ENCODE results near the gene DGKI. TPM values are rescaled to one million over a fixed set of nuclear protein-coding genes. Genes with fewer than 3 reads are reported as not detected.

DGKI gene
- total RNA-seq, 3 donors from 2014 or later, result 0.36 to 1.4 (median 0.46) TPM

DNA sequence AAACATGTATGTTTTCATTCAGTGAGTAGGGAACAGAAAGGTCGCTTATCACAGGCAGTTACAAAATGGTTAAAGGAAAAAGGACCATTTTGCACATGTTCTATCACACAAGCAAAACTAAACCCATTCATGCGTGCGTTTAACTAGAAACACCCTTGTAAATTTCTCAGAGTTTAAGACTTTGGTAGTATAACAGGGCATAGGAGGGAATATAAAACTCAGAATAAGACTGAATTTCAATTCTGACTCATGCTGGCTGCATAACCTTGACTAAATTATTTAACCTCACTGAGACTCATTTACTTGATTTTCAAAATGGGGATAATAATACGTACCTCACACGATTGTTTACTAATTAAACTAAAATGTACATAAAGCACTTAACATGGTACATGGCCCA, 259.4 kb downstream of the DGKI start:
- Histone ChIP-seq H3K36me3 (ENCODE audit: low read depth) (no peaks in the 10 kb centered on the region), H3K9me3 (no peaks in the 10 kb centered on the region), H3K4me1 (ENCODE audit: low read depth) (peaks cover 5% of the 10 kb centered on the region), H3K4me3 (no peak overlapping the region)
- DNase-seq, result no peak
- no peak for ATAC-seq
- intact Hi-C loops (cut with DNase I, micrococcal nuclease), result no loop called here
- TF ChIP-seq, protein P1, sequence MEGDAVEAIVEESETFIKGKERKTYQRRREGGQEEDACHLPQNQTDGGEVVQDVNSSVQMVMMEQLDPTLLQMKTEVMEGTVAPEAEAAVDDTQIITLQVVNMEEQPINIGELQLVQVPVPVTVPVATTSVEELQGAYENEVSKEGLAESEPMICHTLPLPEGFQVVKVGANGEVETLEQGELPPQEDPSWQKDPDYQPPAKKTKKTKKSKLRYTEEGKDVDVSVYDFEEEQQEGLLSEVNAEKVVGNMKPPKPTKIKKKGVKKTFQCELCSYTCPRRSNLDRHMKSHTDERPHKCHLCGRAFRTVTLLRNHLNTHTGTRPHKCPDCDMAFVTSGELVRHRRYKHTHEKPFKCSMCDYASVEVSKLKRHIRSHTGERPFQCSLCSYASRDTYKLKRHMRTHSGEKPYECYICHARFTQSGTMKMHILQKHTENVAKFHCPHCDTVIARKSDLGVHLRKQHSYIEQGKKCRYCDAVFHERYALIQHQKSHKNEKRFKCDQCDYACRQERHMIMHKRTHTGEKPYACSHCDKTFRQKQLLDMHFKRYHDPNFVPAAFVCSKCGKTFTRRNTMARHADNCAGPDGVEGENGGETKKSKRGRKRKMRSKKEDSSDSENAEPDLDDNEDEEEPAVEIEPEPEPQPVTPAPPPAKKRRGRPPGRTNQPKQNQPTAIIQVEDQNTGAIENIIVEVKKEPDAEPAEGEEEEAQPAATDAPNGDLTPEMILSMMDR (IDR thresholded peaks at IDR 0.05), result no peak

DNA sequence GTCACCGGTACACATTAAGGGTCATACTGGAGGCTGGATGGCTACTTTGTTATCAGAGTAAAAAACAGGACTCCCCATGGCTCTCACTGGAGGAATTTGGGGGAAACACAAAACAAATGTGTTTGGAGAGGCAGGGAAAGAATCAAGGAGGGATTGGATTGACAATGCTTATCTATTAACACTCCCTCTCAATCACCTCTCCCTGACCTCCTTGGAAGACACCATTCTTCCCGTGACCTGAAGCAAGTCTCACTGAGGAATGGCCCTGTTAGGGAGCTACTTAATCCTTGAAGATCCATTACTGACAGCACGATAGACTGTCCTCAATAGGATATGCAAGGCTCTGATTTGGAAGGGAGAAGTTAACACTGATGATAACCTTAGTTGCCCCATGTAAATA, 261.2 kb downstream of the DGKI start:
- DNase-seq, result no peak
- intact Hi-C loops (cut with DNase I, micrococcal nuclease), result no loop called here
- TF ChIP-seq, protein P1 (IDR thresholded peaks at IDR 0.05), result no peak
- no peak overlapping the region for H3K4me3 ChIP-seq
- no peak for ATAC-seq
- H3K4me1 ChIP-seq (ENCODE audit: low read depth), result no peaks in the 10 kb centered on the region
- no peaks in the 10 kb centered on the region for H3K9me3 ChIP-seq
- H3K36me3 ChIP-seq (ENCODE audit: low read depth), result no peaks in the 10 kb centered on the region

DNA sequence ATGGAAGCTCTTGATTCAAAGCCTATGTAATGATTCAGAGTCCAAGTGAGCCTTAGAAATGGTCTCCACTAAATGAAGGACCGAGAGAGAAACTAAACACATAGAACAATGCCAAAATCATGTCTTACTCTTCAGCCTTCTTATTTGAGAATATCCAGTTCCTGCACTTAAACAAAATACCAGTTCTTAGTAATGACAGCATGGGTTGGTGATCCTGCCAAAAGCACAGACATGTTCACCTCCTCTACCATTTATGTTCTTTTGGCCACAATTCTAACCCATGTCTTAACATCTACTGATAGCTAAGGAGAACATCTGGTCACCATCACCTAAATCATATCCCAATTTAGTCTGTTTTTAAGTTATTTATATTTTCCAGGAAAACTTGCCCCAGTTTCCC, 263.6 kb downstream of the DGKI start:
- no peak overlapping the region for H3K4me3 ChIP-seq
- no peaks in the 10 kb centered on the region for H3K4me1 ChIP-seq (ENCODE audit: low read depth)
- ATAC-seq (no peak), DNase-seq (no peak)
- no peaks in the 10 kb centered on the region for H3K9me3 ChIP-seq
- TF ChIP-seq, protein P1 (IDR thresholded peaks at IDR 0.05), result no peak
- H3K36me3 ChIP-seq (ENCODE audit: low read depth), result no peaks in the 10 kb centered on the region
- intact Hi-C loops (cut with DNase I, micrococcal nuclease), result no loop called here

DNA sequence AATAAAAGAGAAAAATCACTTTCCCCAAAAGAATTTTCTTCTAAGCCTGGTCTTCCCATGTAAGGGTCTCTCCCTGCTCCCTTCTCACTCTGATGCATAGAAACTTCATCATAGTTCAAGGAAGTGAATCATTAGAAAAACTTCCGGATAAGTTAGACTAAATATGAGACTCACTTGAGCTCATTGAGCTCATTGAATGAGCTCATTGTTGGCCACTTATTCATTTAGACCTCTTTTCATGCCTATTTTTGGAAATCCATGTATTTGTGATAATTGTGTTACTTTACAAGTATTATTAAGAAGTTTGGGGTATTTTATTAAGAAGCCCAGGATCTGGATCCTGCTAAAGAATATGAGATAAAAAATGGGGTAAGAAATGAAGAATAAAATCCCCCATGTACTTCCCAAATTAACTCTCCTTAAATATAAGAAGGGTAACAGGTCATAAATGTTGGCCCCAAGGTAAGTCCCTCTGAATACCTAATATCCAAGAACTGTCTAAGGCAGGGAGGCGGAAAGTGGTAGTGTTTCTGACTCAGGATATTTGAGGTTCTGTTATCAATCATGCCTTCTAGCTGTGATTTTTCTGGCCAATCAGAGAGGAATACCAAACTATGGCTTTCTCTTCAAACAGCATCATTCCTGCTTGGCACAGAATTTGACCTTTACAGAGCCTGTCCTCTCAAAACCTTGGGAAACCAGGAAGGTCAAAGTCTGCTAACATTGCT, 266.7 kb downstream of the DGKI start:
- TF ChIP-seq, protein P1 (IDR thresholded peaks at IDR 0.05), result no peak
- no peaks in the 10 kb centered on the region for H3K36me3 ChIP-seq (ENCODE audit: low read depth)
- ATAC-seq, result no peak
- intact Hi-C loops (cut with DNase I, micrococcal nuclease), result no loop called here
- no peak overlapping the region for H3K4me3 ChIP-seq
- DNase-seq, result no peak
- H3K9me3 ChIP-seq, result no peaks in the 10 kb centered on the region
- no peaks in the 10 kb centered on the region for H3K4me1 ChIP-seq (ENCODE audit: low read depth)

DNA sequence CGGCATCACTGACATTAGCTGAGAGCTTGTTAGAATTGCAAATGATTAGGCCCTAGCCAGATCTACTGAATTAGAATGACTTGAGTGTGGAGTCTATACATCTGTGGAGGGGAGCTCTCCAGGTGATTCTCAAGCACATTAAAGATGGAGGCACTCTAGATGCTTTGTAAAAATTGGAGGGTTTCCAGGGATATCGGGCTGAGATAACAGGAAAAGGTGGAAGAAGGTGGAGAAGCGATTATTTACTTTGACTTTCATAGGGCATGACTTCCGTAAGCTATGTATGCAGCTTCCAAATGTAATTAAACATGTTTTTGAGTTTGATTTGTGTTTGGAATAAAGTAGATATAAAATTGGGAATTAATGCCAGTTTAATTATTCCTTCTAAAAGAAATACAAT, 268.2 kb downstream of the DGKI start:
- H3K36me3 ChIP-seq (ENCODE audit: low read depth), result no peaks in the 10 kb centered on the region
- H3K9me3 ChIP-seq, result no peaks in the 10 kb centered on the region
- DNase-seq (no peak), ATAC-seq (no peak)
- H3K4me1 ChIP-seq (ENCODE audit: low read depth), result no peaks in the 10 kb centered on the region
- no peak overlapping the region for H3K4me3 ChIP-seq
- TF ChIP-seq, protein P1 (IDR thresholded peaks at IDR 0.05), result no peak
- intact Hi-C loops (cut with DNase I, micrococcal nuclease), result no loop called here

DNA sequence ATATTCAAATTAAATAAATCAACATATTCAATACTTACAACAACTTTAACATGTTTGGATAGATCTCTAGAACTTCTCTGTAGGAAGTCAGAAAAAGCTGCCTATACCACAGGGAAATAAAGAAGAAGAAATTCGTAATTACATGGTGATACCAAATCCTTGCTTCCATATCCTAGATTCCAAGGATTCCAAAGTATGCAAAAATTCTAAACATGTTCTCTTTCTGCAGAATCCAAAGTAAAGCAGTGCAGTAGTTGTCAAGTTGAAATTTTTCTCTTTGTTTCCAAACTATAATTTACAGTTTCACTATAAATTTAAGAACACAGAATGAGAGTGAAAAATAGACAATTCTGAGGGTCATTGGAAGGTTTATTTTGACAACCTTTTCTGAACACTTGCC, 269.6 kb downstream of the DGKI start:
- H3K36me3 ChIP-seq (ENCODE audit: low read depth), result no peaks in the 10 kb centered on the region
- no peak for ATAC-seq
- intact Hi-C loops (cut with DNase I, micrococcal nuclease), result no loop called here

More for the DNA sequence above, 269.6 kb downstream of the DGKI start:
- Histone ChIP-seq H3K4me1 (ENCODE audit: low read depth) (no peaks in the 10 kb centered on the region), H3K9me3 (no peaks in the 10 kb centered on the region), H3K4me3 (no peak overlapping the region)
- no peak for DNase-seq
- TF ChIP-seq, protein P1 (IDR thresholded peaks at IDR 0.05), result no peak
